Panc1 (cell line): ENCODE measurements around the gene NEURL3. TPM values are rescaled to one million over a fixed set of nuclear protein-coding genes. Genes with fewer than 3 reads are reported as not detected.

ENCODE experiments used
- ATAC-seq: fragments of 200-7000 bp; cut with Tn5 transposase; 2 replicates; pipeline ENCODE4 v1.9.1; 2020; ENCODE audit warnings: mild to moderate bottlenecking, moderate library complexity
- BruUV-seq: library from RNA; stranded (reverse); fragments of 400-500 nt; replicated peaks from 2 replicates; lab custom pipeline; 2021; lab: Mats Ljungman, UMichigan
- CTCF ChIA-PET: fragments of 300-600 bp; sonication (Branson Sonifier 250); formaldehyde crosslinking; loops from one replicate; lab custom pipeline; 2022; ENCODE audit warnings: antibody characterized with exemption; lab: Charles Lee
- POLR2A ChIA-PET: fragments of 300-600 bp; sonication (Branson Sonifier 250); formaldehyde crosslinking; loops from one replicate; lab custom pipeline; 2022; ENCODE audit warnings: antibody characterized with exemption; lab: Charles Lee
- DNase-seq: peaks from one replicate; pipeline ENCODE4 v3.0.0-alpha.2; 2010; ENCODE audit warnings: low read depth, low spot score
- H3K27ac ChIP-seq: 2 replicates; pipeline ENCODE4 v1.5.1; 2011; ENCODE audit warnings: mild to moderate bottlenecking, low read length, inconsistent platforms
- H3K27me3 ChIP-seq: fragments of 200-500 bp; sonication (Bioruptor generic); 2 replicates; pipeline ENCODE4 v1.6.0; 2014; ENCODE audit warnings: low read length, inconsistent platforms; ENCODE audit not compliant: control insufficient read depth, insufficient read depth
- H3K36me3 ChIP-seq: fragments of 200-500 bp; sonication (Bioruptor generic); 2 replicates; pipeline ENCODE4 v1.5.1; 2014; ENCODE audit warnings: inconsistent platforms, mild to moderate bottlenecking, low read length, moderate library complexity; ENCODE audit not compliant: control insufficient read depth, insufficient read depth
- H3K4me1 ChIP-seq: 2 replicates; pipeline ENCODE4 v1.5.1; 2011; ENCODE audit warnings: inconsistent platforms, mild to moderate bottlenecking, low read length, moderate library complexity; ENCODE audit not compliant: control insufficient read depth, insufficient read depth
- H3K4me3 ChIP-seq, 2 experiments: 2 replicates each; pipeline ENCODE4 v1.5.1; 2011 to 2012; ENCODE audit warnings: low read depth in 2 of 2, low read length in 2 of 2, mild to moderate bottlenecking in 2 of 2, inconsistent platforms in 1 of 2, moderate library complexity in 1 of 2
- H3K9me3 ChIP-seq: fragments of 200-500 bp; sonication (Bioruptor generic); 2 replicates; pipeline ENCODE4 v1.5.1; 2014; ENCODE audit warnings: low read depth, mild to moderate bottlenecking, inconsistent platforms, low read length, moderate library complexity; ENCODE audit not compliant: control insufficient read depth, insufficient read depth
- POLR2AphosphoS5 ChIP-seq: IDR thresholded peaks from 2 replicates; pipeline ENCODE4 v1.6.1; 2012; ENCODE audit warnings: mild to moderate bottlenecking, low read depth, low read length, moderate library complexity
- SIN3A ChIP-seq: IDR thresholded peaks from 2 replicates; pipeline ENCODE4 v1.6.1; 2012; ENCODE audit warnings: low read depth, mild to moderate bottlenecking, low read length, moderate library complexity, borderline replicate concordance; ENCODE audit not compliant: insufficient read depth
- TCF7L2 ChIP-seq: IDR thresholded peaks from 2 replicates; pipeline ENCODE4 v1.6.1; 2011; ENCODE audit warnings: mild to moderate bottlenecking, low read depth, low read length, inconsistent platforms
- in situ Hi-C: cut with HindIII; loops from 2 replicates; pipeline ENCODE4 v1.10.0; 2016; ENCODE audit warnings: low sequenced_read_pairs, low pct_unique_long_range_greater_than_20kb
- intact Hi-C: fragments of 100-400 bp; cut with micrococcal nuclease; formaldehyde crosslinking; loops from one replicate; pipeline ENCODE4 v1.10.0; 2022; ENCODE audit not compliant: unreplicated experiment
- total RNA-seq: library from RNA; stranded (reverse); gene quantifications from one replicate; pipeline ENCODE4 v1.2.1, GENCODE V29; 2021; ENCODE audit not compliant: unreplicated experiment
- TF ChIP-seq, protein P1 (sequence below), 2 experiments: IDR thresholded peaks; 2 replicates each; pipeline ENCODE4 v1.6.1; 2011 to 2012; ENCODE audit warnings: low read depth in 2 of 2, control low read depth in 1 of 2, low read length in 1 of 2, mild to moderate bottlenecking in 1 of 2, moderate library complexity in 1 of 2; ENCODE audit not compliant: insufficient read depth in 1 of 2
- TF ChIP-seq, protein P2 (sequence below): fragments of 450-650 bp; IDR thresholded peaks from 2 replicates; pipeline ENCODE4 v1.5.1; 2017; ENCODE audit warnings: mild to moderate bottlenecking

Gene NEURL3
- total RNA-seq, 1 experiment from 2014 or later = 1.2 TPM

DNA sequence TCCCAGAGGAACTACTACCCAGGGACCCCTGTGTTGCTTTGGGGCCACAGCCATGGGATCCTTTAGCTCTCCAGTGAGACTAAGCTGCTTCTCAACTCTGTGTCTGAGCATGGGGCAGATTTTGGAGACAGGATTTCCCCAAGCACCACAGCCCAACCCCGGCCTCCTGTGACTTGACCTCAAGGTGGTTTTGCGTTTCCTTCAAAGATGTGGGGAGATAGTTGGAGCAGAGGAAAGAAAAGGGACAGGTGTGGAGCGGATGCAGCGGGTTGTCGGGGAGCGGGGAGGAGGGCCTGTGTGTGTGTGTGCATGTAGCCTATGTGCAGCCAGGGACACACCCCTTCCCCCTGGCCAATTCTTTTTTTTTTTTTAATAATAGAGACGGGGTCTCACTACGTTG, 41.6 kb upstream of the NEURL3 start:
- ATAC-seq = no peak
- ChIA-PET POLR2A (no interaction called here), CTCF (no interaction called here)
- no TSS peak for BruUV-seq
- H3K4me3 ChIP-seq = no peak overlapping the region
- no peaks in the 10 kb centered on the region for H3K27me3 ChIP-seq
- TF ChIP-seq TCF7L2 (no peak), SIN3A (no peak), POLR2AphosphoS5 (no peak)
- TF ChIP-seq, protein P1, sequence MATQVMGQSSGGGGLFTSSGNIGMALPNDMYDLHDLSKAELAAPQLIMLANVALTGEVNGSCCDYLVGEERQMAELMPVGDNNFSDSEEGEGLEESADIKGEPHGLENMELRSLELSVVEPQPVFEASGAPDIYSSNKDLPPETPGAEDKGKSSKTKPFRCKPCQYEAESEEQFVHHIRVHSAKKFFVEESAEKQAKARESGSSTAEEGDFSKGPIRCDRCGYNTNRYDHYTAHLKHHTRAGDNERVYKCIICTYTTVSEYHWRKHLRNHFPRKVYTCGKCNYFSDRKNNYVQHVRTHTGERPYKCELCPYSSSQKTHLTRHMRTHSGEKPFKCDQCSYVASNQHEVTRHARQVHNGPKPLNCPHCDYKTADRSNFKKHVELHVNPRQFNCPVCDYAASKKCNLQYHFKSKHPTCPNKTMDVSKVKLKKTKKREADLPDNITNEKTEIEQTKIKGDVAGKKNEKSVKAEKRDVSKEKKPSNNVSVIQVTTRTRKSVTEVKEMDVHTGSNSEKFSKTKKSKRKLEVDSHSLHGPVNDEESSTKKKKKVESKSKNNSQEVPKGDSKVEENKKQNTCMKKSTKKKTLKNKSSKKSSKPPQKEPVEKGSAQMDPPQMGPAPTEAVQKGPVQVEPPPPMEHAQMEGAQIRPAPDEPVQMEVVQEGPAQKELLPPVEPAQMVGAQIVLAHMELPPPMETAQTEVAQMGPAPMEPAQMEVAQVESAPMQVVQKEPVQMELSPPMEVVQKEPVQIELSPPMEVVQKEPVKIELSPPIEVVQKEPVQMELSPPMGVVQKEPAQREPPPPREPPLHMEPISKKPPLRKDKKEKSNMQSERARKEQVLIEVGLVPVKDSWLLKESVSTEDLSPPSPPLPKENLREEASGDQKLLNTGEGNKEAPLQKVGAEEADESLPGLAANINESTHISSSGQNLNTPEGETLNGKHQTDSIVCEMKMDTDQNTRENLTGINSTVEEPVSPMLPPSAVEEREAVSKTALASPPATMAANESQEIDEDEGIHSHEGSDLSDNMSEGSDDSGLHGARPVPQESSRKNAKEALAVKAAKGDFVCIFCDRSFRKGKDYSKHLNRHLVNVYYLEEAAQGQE (IDR thresholded peaks at IDR 0.05; ENCODE audit: insufficient read depth in 1 of 2, low read depth in 2 of 2, low read length in 1 of 2) = no peak
- TF ChIP-seq, protein P2, sequence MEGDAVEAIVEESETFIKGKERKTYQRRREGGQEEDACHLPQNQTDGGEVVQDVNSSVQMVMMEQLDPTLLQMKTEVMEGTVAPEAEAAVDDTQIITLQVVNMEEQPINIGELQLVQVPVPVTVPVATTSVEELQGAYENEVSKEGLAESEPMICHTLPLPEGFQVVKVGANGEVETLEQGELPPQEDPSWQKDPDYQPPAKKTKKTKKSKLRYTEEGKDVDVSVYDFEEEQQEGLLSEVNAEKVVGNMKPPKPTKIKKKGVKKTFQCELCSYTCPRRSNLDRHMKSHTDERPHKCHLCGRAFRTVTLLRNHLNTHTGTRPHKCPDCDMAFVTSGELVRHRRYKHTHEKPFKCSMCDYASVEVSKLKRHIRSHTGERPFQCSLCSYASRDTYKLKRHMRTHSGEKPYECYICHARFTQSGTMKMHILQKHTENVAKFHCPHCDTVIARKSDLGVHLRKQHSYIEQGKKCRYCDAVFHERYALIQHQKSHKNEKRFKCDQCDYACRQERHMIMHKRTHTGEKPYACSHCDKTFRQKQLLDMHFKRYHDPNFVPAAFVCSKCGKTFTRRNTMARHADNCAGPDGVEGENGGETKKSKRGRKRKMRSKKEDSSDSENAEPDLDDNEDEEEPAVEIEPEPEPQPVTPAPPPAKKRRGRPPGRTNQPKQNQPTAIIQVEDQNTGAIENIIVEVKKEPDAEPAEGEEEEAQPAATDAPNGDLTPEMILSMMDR = no peak
- in situ Hi-C loops (no loop called here), intact Hi-C loops (no loop called here)
- no peak overlapping the region for H3K27ac ChIP-seq
- DNase-seq = no peak
- H3K36me3 ChIP-seq = no peaks in the 10 kb centered on the region
- H3K9me3 ChIP-seq = no peaks in the 10 kb centered on the region
- no peaks in the 10 kb centered on the region; the same call in 1 of the 2 replicates for H3K4me1 ChIP-seq

GRCh38 chr2:96546321-96546720, 41.2 kb upstream of the NEURL3 start:
- TSS peak; percentile 40 for BruUV-seq
- Histone ChIP-seq H3K36me3 (no peaks in the 10 kb centered on the region), H3K27me3 (no peaks in the 10 kb centered on the region), H3K4me1 (no peaks in the 10 kb centered on the region; the same call in 1 of the 2 replicates), H3K27ac (no peak overlapping the region), H3K4me3 (no peak overlapping the region), H3K9me3 (no peaks in the 10 kb centered on the region)
- ATAC-seq (no peak), DNase-seq (no peak)
- POLR2A ChIA-PET = no interaction called here
- in situ Hi-C loops (no loop called here), intact Hi-C loops (no loop called here)
- CTCF ChIA-PET = no interaction called here
- TF ChIP-seq, protein P1 (IDR thresholded peaks at IDR 0.05; ENCODE audit: insufficient read depth in 1 of 2, low read depth in 2 of 2, low read length in 1 of 2) = no peak
- TF ChIP-seq SIN3A = no peak
- TF ChIP-seq, protein P2 = no peak
- TF ChIP-seq TCF7L2 = no peak
- no peak for TF ChIP-seq POLR2AphosphoS5
